Caki2 (cell line): ENCODE data around the gene SLC12A7. TPM values are rescaled to one million over a fixed set of nuclear protein-coding genes. Genes with fewer than 3 reads are reported as not detected.

Experiments
- DNase-seq: peaks from one replicate; pipeline ENCODE4 v3.0.0-alpha.2; 2015; ENCODE audit warnings: low read depth
- in situ Hi-C: cut with HindIII; loops from 2 replicates; pipeline ENCODE4 v1.10.0; 2016; ENCODE audit warnings: low sequenced_read_pairs, low pct_unique_long_range_greater_than_20kb, mixed read lengths
- total RNA-seq: library from RNA; depleted of rRNA; stranded (reverse); fragments of >200 nt; shearing (Covaris generic); gene quantifications from 2 replicates; pipeline ENCODE4 v1.2.3, GENCODE V29; 2014; ENCODE audit warnings: low replicate concordance

Gene SLC12A7
- total RNA-seq, 1 experiment from 2014 or later: 45.8 TPM

GRCh38 chr5:1037671-1038416 lies 74.0 kb downstream of the SLC12A7 start:
- no peak for DNase-seq
- in situ Hi-C loops: no loop called here

GRCh38 chr5:1037123-1037670 lies 74.7 kb downstream of the SLC12A7 start:
- no peak for DNase-seq
- in situ Hi-C loops: no loop called here

- in situ Hi-C loops: no loop called here
- no peak for DNase-seq
These were observed 75.2 kb downstream of the SLC12A7 start for GRCh38 chr5:1036504-1037122.

- in situ Hi-C loops: no loop called here
- DNase-seq: no peak
These were observed 76.2 kb downstream of the SLC12A7 start for GRCh38 chr5:1035421-1036405.

GRCh38 chr5:1034986-1035385 lies 76.9 kb downstream of the SLC12A7 start:
- in situ Hi-C loops: no loop called here
- DNase-seq: no peak

- no peak for DNase-seq
- in situ Hi-C loops: no loop called here
These were observed 77.4 kb downstream of the SLC12A7 start for GRCh38 chr5:1034421-1034905.

- in situ Hi-C loops: no loop called here
These were observed 78.0 kb downstream of the SLC12A7 start for GRCh38 chr5:1033606-1034420.

GRCh38 chr5:1033178-1033577 lies 78.7 kb downstream of the SLC12A7 start:
- in situ Hi-C loops: no loop called here
- no peak for DNase-seq

More at GRCh38 chr5:1033606-1034420, 78.0 kb downstream of the SLC12A7 start:
- DNase-seq: no peak

- DNase-seq: no peak
- in situ Hi-C loops: no loop called here
These were observed 79.3 kb downstream of the SLC12A7 start for GRCh38 chr5:1032551-1033027.

- in situ Hi-C loops: no loop called here
- DNase-seq: no peak
These were observed 79.9 kb downstream of the SLC12A7 start for GRCh38 chr5:1032011-1032410.

GRCh38 chr5:1031306-1031959 lies 80.4 kb downstream of the SLC12A7 start:
- in situ Hi-C loops: no loop called here
- DNase-seq: no peak

- in situ Hi-C loops: no loop called here
- no peak for DNase-seq
These were observed 81.0 kb downstream of the SLC12A7 start for GRCh38 chr5:1030801-1031271.

GRCh38 chr5:1029945-1030625 lies 81.8 kb downstream of the SLC12A7 start:
- DNase-seq: no peak
- in situ Hi-C loops: no loop called here

- in situ Hi-C loops: no loop called here
- DNase-seq: no peak
These were observed 82.5 kb downstream of the SLC12A7 start for GRCh38 chr5:1029282-1029944.

- DNase-seq: no peak
- in situ Hi-C loops: no loop called here
These were observed 83.2 kb downstream of the SLC12A7 start for GRCh38 chr5:1028481-1029281.
